Naive B cell (primary cell): ENCODE data around the gene CACNA1S. TPM values are rescaled to one million over a fixed set of nuclear protein-coding genes. Genes with fewer than 3 reads are reported as not detected.

Experiments
- ATAC-seq, 2 donors: fragments of 150-1000 bp; cut with Tn5 transposase; 2 replicates each; pipeline ENCODE4 v1.10.0; 2021; ENCODE audit warnings: low read depth in 2 of 2, mild to moderate bottlenecking in 2 of 2, moderate library complexity in 2 of 2
- DNase-seq: peaks from one replicate; pipeline ENCODE4 v3.0.0; 2022
- H3K27ac Mint-ChIP-seq, 6 donors: one replicate each; pipeline ENCODE4 v1.8.0; 2020 to 2022; ENCODE audit warnings: mild to moderate bottlenecking in 6 of 6, mixed read lengths in 6 of 6, moderate library complexity in 5 of 6, inconsistent platforms in 2 of 6
- H3K27me3 Mint-ChIP-seq, 3 donors: one replicate each; pipeline ENCODE4 v1.8.0; 2021 to 2022; ENCODE audit warnings: mixed read lengths in 3 of 3, mild to moderate bottlenecking in 1 of 3
- H3K36me3 Mint-ChIP-seq, 2 donors: one replicate each; pipeline ENCODE4 v1.8.0; 2020 to 2022; ENCODE audit warnings: mixed read lengths in 2 of 2, inconsistent platforms in 1 of 2, mild to moderate bottlenecking in 1 of 2
- H3K4me1 Mint-ChIP-seq, 3 donors: one replicate each; pipeline ENCODE4 v1.8.0; 2020 to 2022; ENCODE audit warnings: mixed read lengths in 3 of 3, inconsistent platforms in 1 of 3, mild to moderate bottlenecking in 1 of 3, moderate library complexity in 1 of 3
- H3K4me3 Mint-ChIP-seq, 8 donors: one replicate each; pipeline ENCODE4 v1.8.0; 2020 to 2022; ENCODE audit warnings: mild to moderate bottlenecking in 8 of 8, mixed read lengths in 8 of 8, moderate library complexity in 8 of 8, inconsistent platforms in 2 of 8
- H3K9me3 Mint-ChIP-seq, 7 donors: one replicate each; pipeline ENCODE4 v1.8.0; 2020 to 2022; ENCODE audit warnings: mixed read lengths in 7 of 7, mild to moderate bottlenecking in 5 of 7, inconsistent platforms in 2 of 7, moderate library complexity in 1 of 7
- polyA plus RNA-seq, 6 donors: library from polyadenylated mRNA; unstranded; fragments of 300-500 nt; fragmentation: Illumina TruSeq; gene quantifications; one replicate each; pipeline ENCODE4 v1.2.3, GENCODE V29; 2021; ENCODE audit warnings: low read depth in 6 of 6

CACNA1S gene
- polyA plus RNA-seq, 6 donors from 2014 or later = not detected

DNA sequence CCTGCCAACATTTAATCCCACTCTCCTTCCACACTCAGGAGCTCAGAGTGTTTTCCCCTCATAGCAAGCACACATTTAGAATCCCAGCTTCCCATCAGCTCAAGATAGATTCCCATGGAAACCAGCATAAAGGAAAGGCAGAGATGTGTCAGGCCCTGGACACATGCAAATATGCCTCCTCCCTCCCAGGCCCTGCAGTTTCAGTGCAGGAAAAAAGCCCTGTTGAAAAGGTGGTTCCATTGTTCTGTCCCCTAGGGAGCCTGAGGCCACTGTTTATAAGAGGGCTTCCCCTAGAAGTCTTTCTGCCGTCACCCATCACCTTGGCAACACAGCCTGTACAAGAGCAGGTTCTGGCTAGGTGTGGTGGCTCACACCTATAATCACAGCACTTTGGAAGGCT, 3.6 kb downstream of the CACNA1S start:
- Mint-ChIP-seq H3K9me3 (no peaks in the 10 kb centered on the region), H3K4me1 (peaks cover 0 to 4% (median 0%) of the 10 kb centered on the region in 3 donors), H3K27me3 (peaks cover 5 to 24% (median 16%) of the 10 kb centered on the region in 3 donors), H3K4me3 (no peak overlapping the region), H3K27ac (peak overlapping the region in 1 of 6 donors; percentile 60), H3K36me3 (no peaks in the 10 kb centered on the region)
- no peak for DNase-seq
- peak in 1 of 2 donors; percentile 43 for ATAC-seq

- Mint-ChIP-seq H3K9me3 (no peaks in the 10 kb centered on the region), H3K27me3 (no peaks in the 10 kb centered on the region), H3K4me1 (no peaks in the 10 kb centered on the region), H3K4me3 (no peak overlapping the region), H3K36me3 (no peaks in the 10 kb centered on the region), H3K27ac (no peak overlapping the region)
- DNase-seq = no peak
- ATAC-seq = no peak
Measured at GRCh38 chr1:201105688-201106087, 6.5 kb downstream of the CACNA1S start.

DNA sequence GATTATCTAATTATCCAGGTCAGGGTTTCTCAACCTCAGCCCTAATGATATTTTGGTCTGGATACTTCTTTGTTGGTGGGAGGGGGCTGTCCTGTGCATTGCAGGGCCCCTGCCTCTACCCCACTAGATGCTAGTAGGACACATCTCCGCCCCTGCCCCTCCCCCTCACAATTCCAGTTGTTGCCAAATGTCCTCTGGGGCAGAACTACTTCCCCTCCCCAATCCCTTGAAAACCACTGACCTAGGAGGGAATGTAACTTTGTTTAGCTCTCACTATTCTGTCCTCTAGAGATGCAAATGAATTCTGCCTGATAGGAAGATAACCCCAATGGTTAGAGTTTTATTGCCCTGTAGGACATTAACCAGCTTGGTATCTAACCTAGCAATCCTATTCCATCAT, 8.1 kb downstream of the CACNA1S start:
- Mint-ChIP-seq H3K36me3 (no peaks in the 10 kb centered on the region), H3K27me3 (peaks cover 0 to 6% (median 5%) of the 10 kb centered on the region in 3 donors), H3K4me1 (no peaks in the 10 kb centered on the region), H3K4me3 (no peak overlapping the region), H3K27ac (no peak overlapping the region), H3K9me3 (no peaks in the 10 kb centered on the region)
- DNase-seq (no peak), ATAC-seq (no peak)

- H3K4me1 Mint-ChIP-seq = no peaks in the 10 kb centered on the region
- H3K36me3 Mint-ChIP-seq = no peaks in the 10 kb centered on the region
Measured at GRCh38 chr1:201103666-201104065, 8.6 kb downstream of the CACNA1S start.

GRCh38 chr1:201100169-201100930, 11.9 kb downstream of the CACNA1S start:
- ATAC-seq = no peak

More at GRCh38 chr1:201103666-201104065, 8.6 kb downstream of the CACNA1S start:
- no peak for ATAC-seq
- no peak overlapping the region for H3K4me3 Mint-ChIP-seq
- H3K27me3 Mint-ChIP-seq = peaks cover 0 to 7% (median 7%) of the 10 kb centered on the region in 3 donors
- DNase-seq = no peak
- no peak overlapping the region for H3K27ac Mint-ChIP-seq
- H3K9me3 Mint-ChIP-seq = no peaks in the 10 kb centered on the region

GRCh38 chr1:201098992-201099677, 13.1 kb downstream of the CACNA1S start:
- ATAC-seq (no peak), DNase-seq (no peak)
- H3K27ac Mint-ChIP-seq = no peak overlapping the region
- H3K9me3 Mint-ChIP-seq = no peaks in the 10 kb centered on the region
- no peak overlapping the region for H3K4me3 Mint-ChIP-seq
- H3K36me3 Mint-ChIP-seq = no peaks in the 10 kb centered on the region
- H3K4me1 Mint-ChIP-seq = peaks cover 2 to 7% (median 4%) of the 10 kb centered on the region in 3 donors
- peaks cover 0 to 19% (median 7%) of the 10 kb centered on the region in 3 donors for H3K27me3 Mint-ChIP-seq

More at GRCh38 chr1:201100169-201100930, 11.9 kb downstream of the CACNA1S start:
- no peak overlapping the region for H3K4me3 Mint-ChIP-seq
- H3K27me3 Mint-ChIP-seq = peaks cover 0 to 19% (median 7%) of the 10 kb centered on the region in 3 donors
- no peaks in the 10 kb centered on the region for H3K36me3 Mint-ChIP-seq
- no peak overlapping the region for H3K27ac Mint-ChIP-seq
- peaks cover 2 to 7% (median 4%) of the 10 kb centered on the region in 3 donors for H3K4me1 Mint-ChIP-seq
- no peaks in the 10 kb centered on the region for H3K9me3 Mint-ChIP-seq
- no peak for DNase-seq

DNA sequence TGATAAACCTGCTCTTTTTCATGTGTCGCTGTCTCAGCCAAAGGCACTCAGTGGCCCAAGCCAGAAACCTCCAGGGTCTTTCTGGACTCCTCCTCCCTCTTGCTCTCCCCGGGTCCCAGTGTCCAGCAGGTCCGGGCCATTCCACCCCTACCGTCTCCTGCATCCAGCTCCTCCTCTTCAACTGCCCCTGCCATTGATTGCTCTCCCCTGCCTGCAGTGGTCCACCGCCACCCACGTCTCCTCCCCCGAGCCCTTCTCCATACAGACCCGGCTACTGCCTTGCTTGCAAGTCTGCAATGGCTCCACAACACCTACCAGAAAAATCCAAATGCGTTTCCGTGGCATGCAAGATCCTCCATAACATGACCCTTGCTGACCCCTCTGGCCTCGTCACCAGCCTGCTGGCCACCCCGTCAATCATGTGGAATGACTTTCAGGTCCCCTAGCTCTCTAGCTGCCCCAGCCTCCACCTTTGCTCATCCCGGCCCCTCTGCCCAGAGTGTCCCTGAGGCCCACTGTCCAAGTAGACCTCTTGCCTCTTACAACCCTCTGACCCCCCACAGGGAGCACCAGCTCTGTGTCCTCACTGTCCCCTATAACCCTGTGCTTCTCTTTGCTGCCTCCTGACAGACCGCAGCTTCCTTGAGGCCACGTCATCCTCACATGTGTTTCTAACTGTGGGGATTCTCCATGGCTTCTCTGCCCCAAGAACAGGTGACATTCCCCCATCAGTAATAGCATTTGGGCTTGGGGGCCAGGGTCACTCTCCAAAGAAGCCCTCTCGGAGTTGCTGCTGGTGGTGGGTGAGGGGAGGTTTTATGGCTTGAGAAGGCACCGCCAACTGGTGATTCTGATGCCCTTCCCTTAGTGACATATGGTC, 15.0 kb downstream of the CACNA1S start:
- Mint-ChIP-seq H3K4me1 (peaks cover 2 to 7% (median 4%) of the 10 kb centered on the region in 3 donors), H3K27me3 (peaks cover 0 to 19% (median 7%) of the 10 kb centered on the region in 3 donors), H3K4me3 (no peak overlapping the region), H3K36me3 (no peaks in the 10 kb centered on the region), H3K27ac (peak overlapping the region in 3 of 6 donors; percentile 1 to 45 (median 33)), H3K9me3 (no peaks in the 10 kb centered on the region)
- ATAC-seq = no peak
- DNase-seq = no peak

- Mint-ChIP-seq H3K9me3 (no peaks in the 10 kb centered on the region), H3K4me1 (peaks cover 2 to 7% (median 4%) of the 10 kb centered on the region in 3 donors), H3K27me3 (peaks cover 0 to 19% (median 12%) of the 10 kb centered on the region in 3 donors), H3K27ac (no peak overlapping the region), H3K36me3 (no peaks in the 10 kb centered on the region), H3K4me3 (no peak overlapping the region)
- peak; percentile 75 for ATAC-seq
- DNase-seq = peak; percentile 20
Measured at GRCh38 chr1:201096041-201096461, 16.2 kb downstream of the CACNA1S start.

- Mint-ChIP-seq H3K4me1 (peaks cover 2 to 7% (median 4%) of the 10 kb centered on the region in 3 donors), H3K36me3 (no peaks in the 10 kb centered on the region), H3K4me3 (no peak overlapping the region), H3K27ac (peak overlapping the region in 1 of 6 donors; percentile 29), H3K9me3 (no peaks in the 10 kb centered on the region), H3K27me3 (peaks cover 0 to 19% (median 12%) of the 10 kb centered on the region in 3 donors)
- ATAC-seq (no peak), DNase-seq (no peak)
Measured at GRCh38 chr1:201095581-201095980, 16.6 kb downstream of the CACNA1S start.

DNA sequence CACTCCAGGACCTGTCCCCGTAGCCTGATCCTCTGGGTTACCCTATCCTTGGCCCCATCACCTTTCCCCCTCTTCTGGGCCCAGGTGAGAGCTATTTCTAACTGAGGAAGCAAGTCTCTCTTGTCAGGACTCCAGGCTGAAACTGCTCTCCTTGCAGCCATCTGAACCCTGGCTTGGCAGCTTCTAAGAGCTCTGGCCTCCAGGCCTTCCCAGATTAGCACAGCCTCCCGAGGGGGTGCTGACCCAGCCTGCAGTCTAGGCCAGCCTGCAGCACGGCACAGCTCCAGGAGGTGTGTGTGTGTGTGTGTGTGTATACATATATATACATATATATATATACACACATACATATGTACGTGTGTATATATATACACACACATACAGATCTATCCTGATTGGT, 17.4 kb downstream of the CACNA1S start:
- ATAC-seq (no peak), DNase-seq (no peak)
- Mint-ChIP-seq H3K36me3 (no peaks in the 10 kb centered on the region), H3K27me3 (peaks cover 0 to 19% (median 12%) of the 10 kb centered on the region in 3 donors), H3K27ac (no peak overlapping the region), H3K4me1 (peaks cover 2 to 7% (median 4%) of the 10 kb centered on the region in 3 donors), H3K9me3 (no peaks in the 10 kb centered on the region), H3K4me3 (peak overlapping the region in 1 of 8 donors; percentile 16)

DNA sequence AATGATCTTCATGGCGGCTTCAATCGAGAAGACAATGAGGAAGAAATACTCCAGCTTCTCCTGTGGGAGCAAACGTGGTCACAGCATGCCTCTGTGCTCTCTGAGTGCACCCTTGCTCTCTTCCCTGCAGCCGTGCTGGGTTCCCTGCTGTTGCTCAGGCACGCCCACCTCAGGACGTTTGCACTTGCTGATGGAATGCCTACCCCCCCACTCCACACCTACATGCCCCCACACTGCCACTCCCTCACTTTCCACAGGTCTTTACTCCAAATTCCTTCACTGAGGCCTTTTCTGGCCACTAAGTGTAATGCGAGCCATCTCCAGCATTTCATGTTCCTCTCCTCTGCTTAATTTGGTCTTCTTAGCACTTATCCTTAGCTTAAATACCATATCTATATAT, 18.3 kb downstream of the CACNA1S start:
- peaks cover 2 to 7% (median 4%) of the 10 kb centered on the region in 3 donors for H3K4me1 Mint-ChIP-seq
- peaks cover 0 to 12% (median 12%) of the 10 kb centered on the region in 3 donors for H3K27me3 Mint-ChIP-seq
- no peak overlapping the region for H3K4me3 Mint-ChIP-seq
- H3K27ac Mint-ChIP-seq = no peak overlapping the region
- no peaks in the 10 kb centered on the region for H3K36me3 Mint-ChIP-seq
- ATAC-seq (no peak), DNase-seq (no peak)
- H3K9me3 Mint-ChIP-seq = no peaks in the 10 kb centered on the region

DNA sequence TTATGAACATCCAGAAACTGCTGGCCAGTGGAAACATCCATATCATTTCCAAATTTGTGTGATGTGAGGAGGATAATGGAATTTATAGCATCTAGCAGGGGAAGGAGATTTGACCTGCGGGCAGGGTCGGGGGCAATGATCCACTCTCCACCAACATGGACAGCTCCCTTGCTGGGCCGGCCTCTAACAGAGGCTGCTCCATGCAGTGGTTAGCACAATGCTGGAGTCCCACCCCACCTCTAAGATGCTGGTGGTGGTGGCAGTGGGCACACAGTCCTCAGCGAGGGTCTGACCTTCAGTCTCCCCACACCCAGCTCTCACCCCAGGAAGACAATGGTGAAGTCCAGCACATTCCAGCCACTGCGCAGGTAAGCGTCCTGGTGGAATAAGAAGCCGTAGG, 18.7 kb downstream of the CACNA1S start:
- no peaks in the 10 kb centered on the region for H3K9me3 Mint-ChIP-seq
- H3K4me3 Mint-ChIP-seq = no peak overlapping the region
- H3K4me1 Mint-ChIP-seq = peaks cover 2 to 7% (median 4%) of the 10 kb centered on the region in 3 donors
- H3K27ac Mint-ChIP-seq = no peak overlapping the region
- no peak for ATAC-seq
- DNase-seq = no peak
- no peaks in the 10 kb centered on the region for H3K36me3 Mint-ChIP-seq
- H3K27me3 Mint-ChIP-seq = peaks cover 0 to 12% (median 12%) of the 10 kb centered on the region in 3 donors

DNA sequence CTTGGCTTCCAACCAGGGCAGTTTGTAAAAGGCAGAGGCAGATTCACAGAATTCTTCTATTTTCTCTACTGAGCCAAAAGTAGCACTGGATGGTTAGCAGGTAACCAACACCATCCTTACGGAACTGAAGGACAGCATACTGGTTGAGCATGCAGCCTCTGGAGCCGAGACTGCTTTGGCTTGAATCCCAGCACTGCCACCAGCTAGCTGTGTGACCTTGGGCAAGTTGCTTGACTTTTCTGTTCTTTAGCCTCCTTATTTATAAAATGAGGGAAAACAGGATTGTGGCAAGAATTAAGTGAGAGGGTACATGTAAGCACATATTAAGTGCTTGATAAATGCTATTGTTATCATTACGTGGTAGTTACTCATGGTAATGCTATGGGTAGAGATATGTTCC, 19.5 kb downstream of the CACNA1S start:
- no peak for ATAC-seq
- H3K4me3 Mint-ChIP-seq = no peak overlapping the region
- H3K27ac Mint-ChIP-seq = peak overlapping the region in 1 of 6 donors; percentile 50
- no peaks in the 10 kb centered on the region for H3K36me3 Mint-ChIP-seq
- no peak for DNase-seq
- no peaks in the 10 kb centered on the region for H3K9me3 Mint-ChIP-seq
- H3K27me3 Mint-ChIP-seq = peaks cover 5 to 18% (median 12%) of the 10 kb centered on the region in 3 donors
- H3K4me1 Mint-ChIP-seq = peaks cover 2 to 7% (median 4%) of the 10 kb centered on the region in 3 donors
